HepG2 (cell line): ENCODE results near the gene SETD1A. TPM values are rescaled to one million over a fixed set of nuclear protein-coding genes. Genes with fewer than 3 reads are reported as not detected.

Source experiments
- CBX5 ChIP-seq: sonication (generic); formaldehyde crosslinking; IDR thresholded peaks from 2 replicates; pipeline ENCODE4 v1.4.0; 2020; ENCODE audit warnings: missing genetic modification reagents, borderline replicate concordance
- MAFF ChIP-seq: IDR thresholded peaks from 2 replicates; pipeline ENCODE4 v1.6.1; 2011; ENCODE audit warnings: low read depth, low read length, improper control_type of control experiment
- SALL1 ChIP-seq: sonication (generic); formaldehyde crosslinking; IDR thresholded peaks from 2 replicates; pipeline ENCODE4 v1.8.0; 2022; ENCODE audit warnings: mild to moderate bottlenecking, missing genetic modification reagents
- SALL2 ChIP-seq: sonication (generic); formaldehyde crosslinking; IDR thresholded peaks from 2 replicates; pipeline ENCODE4 v1.8.1; 2023; ENCODE audit warnings: mild to moderate bottlenecking, missing genetic modification reagents, inconsistent platforms
- SNAPC2 ChIP-seq: sonication (generic); formaldehyde crosslinking; IDR thresholded peaks from 2 replicates; pipeline ENCODE4 v1.8.1; 2022; ENCODE audit warnings: mild to moderate bottlenecking, missing genetic modification reagents
- SP140L ChIP-seq: sonication (generic); formaldehyde crosslinking; IDR thresholded peaks from 2 replicates; pipeline ENCODE4 v1.4.0; 2020; ENCODE audit warnings: missing genetic modification reagents, borderline replicate concordance
- SP4 ChIP-seq: sonication (generic); formaldehyde crosslinking; IDR thresholded peaks from 2 replicates; pipeline ENCODE4 v1.8.1; 2023; ENCODE audit warnings: mild to moderate bottlenecking, missing genetic modification reagents
- polyA plus RNA-seq, 8 experiments: library from polyadenylated mRNA; depleted of rRNA in 3 of 8; stranded (reverse) in 7 of 8; unstranded in 1 of 8; fragments of >200 nt; fragmentation: Illumina TruSeq in 4 of 8; extraction: Trizol in 4 of 8; gene quantifications; 2 replicates each; pipeline versions ENCODE4 v1.2.1 to v1.2.3, GENCODE V29; 2011 to 2016; ENCODE audit warnings: low read depth in 4 of 8, missing spikeins in 1 of 8, mixed read lengths in 1 of 8; ENCODE audit not compliant: insufficient read depth in 1 of 8
- total RNA-seq, 5 experiments: library from RNA; depleted of rRNA; stranded (reverse); fragments of >200 nt; fragmentation: Illumina TruSeq; extraction: Trizol; gene quantifications; 2 replicates each; pipeline ENCODE4 v1.2.3, GENCODE V29; 2016; ENCODE audit warnings: low read depth in 1 of 5
- TF ChIP-seq, protein P1 (sequence below): sonication (generic); formaldehyde crosslinking; IDR thresholded peaks from 2 replicates; pipeline ENCODE4 v1.5.0; 2020; ENCODE audit warnings: mild to moderate bottlenecking, missing genetic modification reagents
- TF ChIP-seq, protein P2 (sequence below): sonication (generic); formaldehyde crosslinking; IDR thresholded peaks from 2 replicates; pipeline ENCODE4 v1.9.0; 2021; ENCODE audit warnings: missing genetic modification reagents, borderline replicate concordance

SETD1A gene
- total and polyA plus RNA-seq, 2 of the 13 experiments (the other 11 are each of a cell fraction or from before 2014, with no cell fraction given), result 3.8 to 5.6 TPM

DNA sequence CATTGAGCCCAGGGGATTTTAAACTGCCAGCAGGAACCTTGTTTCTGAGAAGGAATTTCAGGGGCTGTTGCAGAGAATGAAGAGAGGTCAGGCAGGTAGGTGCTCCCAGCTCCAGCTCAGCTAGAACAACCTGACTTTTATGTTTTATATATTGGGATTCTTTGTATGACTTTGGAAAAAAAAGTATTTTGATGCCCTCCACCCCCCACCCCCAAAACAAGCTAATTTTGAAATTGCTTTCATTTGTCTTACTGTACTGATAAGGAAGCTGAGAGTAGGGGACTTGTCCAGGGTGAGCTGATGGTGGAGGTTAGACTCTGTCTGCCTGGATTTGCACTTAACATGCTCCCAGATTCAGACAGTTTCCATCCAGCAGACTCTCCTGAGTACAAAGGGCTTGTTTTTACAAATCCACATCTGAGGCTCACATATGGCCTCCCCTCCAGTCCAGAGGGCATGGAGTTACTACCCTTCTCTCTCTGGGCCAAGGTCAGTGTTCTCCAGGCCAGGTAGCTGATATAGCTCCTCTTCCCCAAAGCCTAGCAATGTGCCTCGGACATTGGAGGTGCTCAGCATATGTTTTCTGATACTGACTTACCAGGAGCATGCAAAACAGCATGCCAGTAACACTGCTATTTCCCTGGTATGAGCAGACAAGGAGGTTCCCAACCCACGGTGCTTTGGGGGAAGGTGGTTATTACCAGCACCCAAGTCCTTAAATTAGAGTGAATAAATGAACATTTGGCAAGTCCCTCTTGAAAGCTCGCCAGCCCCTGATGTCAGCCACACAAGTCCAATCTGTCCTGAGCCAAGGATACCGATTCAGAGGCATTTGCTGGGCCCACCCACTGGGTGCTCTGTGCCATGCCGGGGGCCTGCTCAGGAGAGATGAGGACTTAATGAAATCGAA is 41.6 kb downstream of the SETD1A start (continued):
- TF ChIP-seq SALL2 (CRISPR knock-in tag) (no peak), SP4 (no peak; the same call in 1 of the 2 replicates), CBX5 (CRISPR knock-in tag) (peak; percentile 22; the same call in 1 of the 2 replicates), SALL1 (CRISPR knock-in tag) (peak; percentile 82), SP140L (CRISPR knock-in tag) (peak; percentile 37; the same call in 1 of the 2 replicates), MAFF (no peak), SNAPC2 (CRISPR knock-in tag) (no peak)
- TF ChIP-seq, protein P1, sequence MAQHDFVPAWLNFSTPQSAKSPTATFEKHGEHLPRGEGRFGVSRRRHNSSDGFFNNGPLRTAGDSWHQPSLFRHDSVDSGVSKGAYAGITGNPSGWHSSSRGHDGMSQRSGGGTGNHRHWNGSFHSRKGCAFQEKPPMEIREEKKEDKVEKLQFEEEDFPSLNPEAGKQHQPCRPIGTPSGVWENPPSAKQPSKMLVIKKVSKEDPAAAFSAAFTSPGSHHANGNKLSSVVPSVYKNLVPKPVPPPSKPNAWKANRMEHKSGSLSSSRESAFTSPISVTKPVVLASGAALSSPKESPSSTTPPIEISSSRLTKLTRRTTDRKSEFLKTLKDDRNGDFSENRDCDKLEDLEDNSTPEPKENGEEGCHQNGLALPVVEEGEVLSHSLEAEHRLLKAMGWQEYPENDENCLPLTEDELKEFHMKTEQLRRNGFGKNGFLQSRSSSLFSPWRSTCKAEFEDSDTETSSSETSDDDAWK, result no peak
- TF ChIP-seq, protein P2, sequence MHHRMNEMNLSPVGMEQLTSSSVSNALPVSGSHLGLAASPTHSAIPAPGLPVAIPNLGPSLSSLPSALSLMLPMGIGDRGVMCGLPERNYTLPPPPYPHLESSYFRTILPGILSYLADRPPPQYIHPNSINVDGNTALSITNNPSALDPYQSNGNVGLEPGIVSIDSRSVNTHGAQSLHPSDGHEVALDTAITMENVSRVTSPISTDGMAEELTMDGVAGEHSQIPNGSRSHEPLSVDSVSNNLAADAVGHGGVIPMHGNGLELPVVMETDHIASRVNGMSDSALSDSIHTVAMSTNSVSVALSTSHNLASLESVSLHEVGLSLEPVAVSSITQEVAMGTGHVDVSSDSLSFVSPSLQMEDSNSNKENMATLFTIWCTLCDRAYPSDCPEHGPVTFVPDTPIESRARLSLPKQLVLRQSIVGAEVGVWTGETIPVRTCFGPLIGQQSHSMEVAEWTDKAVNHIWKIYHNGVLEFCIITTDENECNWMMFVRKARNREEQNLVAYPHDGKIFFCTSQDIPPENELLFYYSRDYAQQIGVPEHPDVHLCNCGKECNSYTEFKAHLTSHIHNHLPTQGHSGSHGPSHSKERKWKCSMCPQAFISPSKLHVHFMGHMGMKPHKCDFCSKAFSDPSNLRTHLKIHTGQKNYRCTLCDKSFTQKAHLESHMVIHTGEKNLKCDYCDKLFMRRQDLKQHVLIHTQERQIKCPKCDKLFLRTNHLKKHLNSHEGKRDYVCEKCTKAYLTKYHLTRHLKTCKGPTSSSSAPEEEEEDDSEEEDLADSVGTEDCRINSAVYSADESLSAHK (CRISPR knock-in tag), result no peak
- TF ChIP-seq, all 625 proteins: peak for 209
